GM12878 (cell line): Measurements from ENCODE around the gene AGAP1.

Source experiments
- BHLHE40 ChIP-seq, 2 experiments: fragments of 450-650 bp in 1 of 2; IDR thresholded peaks; 2 replicates each; pipeline ENCODE4 v1.6.1; 2011 to 2017; ENCODE audit warnings: low read depth in 2 of 2, borderline replicate concordance in 1 of 2, improper control_type of control experiment in 1 of 2, low read length in 1 of 2, mild to moderate bottlenecking in 1 of 2
- SP1 ChIP-seq: IDR thresholded peaks from one replicate; pipeline ENCODE4 v1.6.1; 2011; ENCODE audit warnings: low read depth, low read length
- TF ChIP-seq, protein P1 (sequence below): IDR thresholded peaks from 2 replicates; pipeline ENCODE4 v1.6.1; 2012; ENCODE audit warnings: improper control_type of control experiment, low read depth, low read length; ENCODE audit not compliant: insufficient replicate concordance

DNA sequence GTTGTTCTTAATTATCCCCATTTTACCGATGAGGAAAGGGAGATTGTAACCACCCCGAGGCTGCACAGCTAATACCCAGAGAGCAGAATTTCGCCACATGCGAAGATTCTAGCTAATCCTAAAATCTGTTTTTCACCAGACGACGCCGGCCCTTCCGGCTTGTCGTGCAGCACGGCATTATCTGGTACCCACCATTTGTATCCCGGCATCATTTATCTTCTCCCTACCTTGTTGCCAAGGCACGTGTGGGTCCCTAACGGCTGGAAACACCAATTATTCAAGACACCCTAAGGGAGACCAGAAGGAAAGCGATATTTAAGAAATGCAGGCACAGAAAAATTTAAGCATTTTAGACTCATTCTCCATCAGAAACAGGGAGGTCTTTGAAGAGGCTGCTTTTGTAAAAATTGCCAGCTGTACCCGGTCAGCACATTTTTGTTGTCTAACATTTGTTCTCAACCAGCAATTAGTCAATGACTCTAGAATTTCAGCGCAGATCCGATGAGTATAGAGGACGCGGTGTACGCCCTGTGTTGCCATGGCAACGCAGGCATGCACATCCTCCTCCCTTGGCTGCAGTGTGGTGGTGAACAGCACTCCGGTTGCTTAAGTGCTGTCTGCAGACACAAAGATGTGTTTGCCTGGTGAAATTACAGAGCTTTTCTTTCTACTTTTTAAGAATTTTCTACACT lies 111.6 kb downstream of the AGAP1 start:
- TF ChIP-seq, protein P1, sequence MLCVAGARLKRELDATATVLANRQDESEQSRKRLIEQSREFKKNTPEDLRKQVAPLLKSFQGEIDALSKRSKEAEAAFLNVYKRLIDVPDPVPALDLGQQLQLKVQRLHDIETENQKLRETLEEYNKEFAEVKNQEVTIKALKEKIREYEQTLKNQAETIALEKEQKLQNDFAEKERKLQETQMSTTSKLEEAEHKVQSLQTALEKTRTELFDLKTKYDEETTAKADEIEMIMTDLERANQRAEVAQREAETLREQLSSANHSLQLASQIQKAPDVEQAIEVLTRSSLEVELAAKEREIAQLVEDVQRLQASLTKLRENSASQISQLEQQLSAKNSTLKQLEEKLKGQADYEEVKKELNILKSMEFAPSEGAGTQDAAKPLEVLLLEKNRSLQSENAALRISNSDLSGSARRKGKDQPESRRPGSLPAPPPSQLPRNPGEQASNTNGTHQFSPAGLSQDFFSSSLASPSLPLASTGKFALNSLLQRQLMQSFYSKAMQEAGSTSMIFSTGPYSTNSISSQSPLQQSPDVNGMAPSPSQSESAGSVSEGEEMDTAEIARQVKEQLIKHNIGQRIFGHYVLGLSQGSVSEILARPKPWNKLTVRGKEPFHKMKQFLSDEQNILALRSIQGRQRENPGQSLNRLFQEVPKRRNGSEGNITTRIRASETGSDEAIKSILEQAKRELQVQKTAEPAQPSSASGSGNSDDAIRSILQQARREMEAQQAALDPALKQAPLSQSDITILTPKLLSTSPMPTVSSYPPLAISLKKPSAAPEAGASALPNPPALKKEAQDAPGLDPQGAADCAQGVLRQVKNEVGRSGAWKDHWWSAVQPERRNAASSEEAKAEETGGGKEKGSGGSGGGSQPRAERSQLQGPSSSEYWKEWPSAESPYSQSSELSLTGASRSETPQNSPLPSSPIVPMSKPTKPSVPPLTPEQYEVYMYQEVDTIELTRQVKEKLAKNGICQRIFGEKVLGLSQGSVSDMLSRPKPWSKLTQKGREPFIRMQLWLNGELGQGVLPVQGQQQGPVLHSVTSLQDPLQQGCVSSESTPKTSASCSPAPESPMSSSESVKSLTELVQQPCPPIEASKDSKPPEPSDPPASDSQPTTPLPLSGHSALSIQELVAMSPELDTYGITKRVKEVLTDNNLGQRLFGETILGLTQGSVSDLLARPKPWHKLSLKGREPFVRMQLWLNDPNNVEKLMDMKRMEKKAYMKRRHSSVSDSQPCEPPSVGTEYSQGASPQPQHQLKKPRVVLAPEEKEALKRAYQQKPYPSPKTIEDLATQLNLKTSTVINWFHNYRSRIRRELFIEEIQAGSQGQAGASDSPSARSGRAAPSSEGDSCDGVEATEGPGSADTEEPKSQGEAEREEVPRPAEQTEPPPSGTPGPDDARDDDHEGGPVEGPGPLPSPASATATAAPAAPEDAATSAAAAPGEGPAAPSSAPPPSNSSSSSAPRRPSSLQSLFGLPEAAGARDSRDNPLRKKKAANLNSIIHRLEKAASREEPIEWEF = no peak
- TF ChIP-seq BHLHE40 (IDR thresholded peaks at IDR 0.05; ENCODE audit: borderline replicate concordance in 1 of 2, low read depth in 2 of 2, low read length in 1 of 2) (no peak), SP1 (no peak)
